OCI-LY7 (cell line): Measurements from ENCODE around the gene TELO2. TPM values are rescaled to one million over a fixed set of nuclear protein-coding genes. Genes with fewer than 3 reads are reported as not detected.

Source experiments
- BruUV-seq: library from RNA; stranded (reverse); fragments of 400-500 nt; replicated peaks from 2 replicates; lab custom pipeline; 2021; lab: Mats Ljungman, UMichigan
- CTCF ChIA-PET: fragments of 300-600 bp; sonication (Branson Sonifier 250); formaldehyde crosslinking; loops from one replicate; lab custom pipeline; 2022; ENCODE audit warnings: antibody characterized with exemption; ENCODE audit not compliant: unreplicated experiment; lab: Charles Lee
- POLR2A ChIA-PET: fragments of 300-600 bp; sonication (Branson Sonifier 250); formaldehyde crosslinking; loops from one replicate; lab custom pipeline; 2022; ENCODE audit warnings: antibody characterized with exemption; lab: Charles Lee
- DNase-seq: peaks from one replicate; pipeline ENCODE4 v3.0.0-alpha.2; 2015; ENCODE audit warnings: low spot score
- H2AFZ ChIP-seq: fragments of 200-600 bp; sonication (generic), shearing (Covaris generic); 2 replicates; pipeline ENCODE4 v1.6.1; 2014; ENCODE audit warnings: mild to moderate bottlenecking, antibody characterized with exemption, low read length, moderate library complexity
- H3K27ac ChIP-seq: fragments of 200-600 bp; sonication (generic); 2 replicates; pipeline ENCODE4 v1.5.1; 2014; ENCODE audit warnings: mixed run types, low read depth, mild to moderate bottlenecking, moderate library complexity, low read length, inconsistent platforms; ENCODE audit not compliant: poor library complexity, severe bottlenecking
- H3K36me3 ChIP-seq: fragments of 200-600 bp; sonication (generic); 2 replicates; pipeline ENCODE4 v1.6.1; 2014; ENCODE audit warnings: mild to moderate bottlenecking, antibody characterized with exemption, low read length, moderate library complexity, mixed read lengths; ENCODE audit not compliant: insufficient read depth
- H3K4me1 ChIP-seq: fragments of 200-600 bp; sonication (generic); 2 replicates; pipeline ENCODE4 v1.5.1; 2014; ENCODE audit warnings: mild to moderate bottlenecking, low read length; ENCODE audit not compliant: insufficient read depth, poor library complexity, severe bottlenecking
- H3K4me2 ChIP-seq: fragments of 200-600 bp; sonication (generic); 2 replicates; pipeline ENCODE4 v1.6.1; 2014; ENCODE audit warnings: mild to moderate bottlenecking, low read length
- H3K4me3 ChIP-seq: fragments of 200-600 bp; sonication (generic); 2 replicates; pipeline ENCODE4 v1.5.1; 2014; ENCODE audit warnings: mild to moderate bottlenecking, low read depth, low read length; ENCODE audit not compliant: poor library complexity, severe bottlenecking
- H3K79me2 ChIP-seq: fragments of 200-600 bp; sonication (generic); 2 replicates; pipeline ENCODE4 v1.6.1; 2016; ENCODE audit warnings: low read depth, mild to moderate bottlenecking, low read length, moderate library complexity, mixed read lengths; ENCODE audit not compliant: insufficient read depth
- H3K9me2 ChIP-seq: fragments of 200-600 bp; sonication (generic); 2 replicates; pipeline ENCODE4 v1.6.1; 2016; ENCODE audit warnings: mild to moderate bottlenecking, low read length, mixed read lengths; ENCODE audit not compliant: insufficient read depth
- H3K9me3 ChIP-seq: fragments of 200-600 bp; sonication (generic); 2 replicates; pipeline ENCODE4 v1.6.1; 2014; ENCODE audit warnings: mild to moderate bottlenecking, mixed run types, low read length, mixed read lengths
- H4K20me1 ChIP-seq: fragments of 200-600 bp; sonication (generic); 2 replicates; pipeline ENCODE4 v1.6.1; 2014; ENCODE audit warnings: mild to moderate bottlenecking, antibody characterized with exemption, low read length, moderate library complexity, mixed read lengths; ENCODE audit not compliant: insufficient read depth
- CTCF ChIP-seq: fragments of 200-600 bp; sonication (generic); conservative IDR thresholded peaks from 2 replicates; pipeline ENCODE4 v1.5.1; 2014; ENCODE audit warnings: mild to moderate bottlenecking, antibody characterized with exemption, low read length, moderate library complexity, mixed read lengths
- EZH2phosphoT487 ChIP-seq: fragments of 200-600 bp; sonication (generic); IDR thresholded peaks from 2 replicates; pipeline ENCODE4 v1.6.1; 2018; ENCODE audit warnings: low read depth, borderline replicate concordance, mild to moderate bottlenecking, mixed run types, antibody characterized with exemption, low read length, moderate library complexity, mixed read lengths
- intact Hi-C: fragments of 100-400 bp; cut with micrococcal nuclease; formaldehyde crosslinking; loops from one replicate; pipeline ENCODE4 v1.10.0; 2022; ENCODE audit not compliant: unreplicated experiment
- total RNA-seq, 2 experiments: library from RNA; depleted of rRNA in 1 of 2; stranded (reverse); fragments of >200 nt in 1 of 2; shearing (Covaris generic) in 1 of 2; gene quantifications; 2 replicates each; pipeline ENCODE4 v1.2.3, GENCODE V29; 2014 to 2022

The TELO2 gene
- total RNA-seq, 2 experiments from 2014 or later, result 58.2 to 70.1 TPM

GRCh38 chr16:1527836-1528811 lies 35.0 kb downstream of the TELO2 start:
- Histone ChIP-seq H3K79me2 (no peaks in the 10 kb centered on the region), H3K9me2 (no peaks in the 10 kb centered on the region), H4K20me1 (no peaks in the 10 kb centered on the region), H3K4me2 (no peak overlapping the region), H3K4me1 (no peaks in the 10 kb centered on the region), H3K36me3 (no peaks in the 10 kb centered on the region), H2AFZ (no peak overlapping the region), H3K27ac (no peak overlapping the region), H3K4me3 (no peak overlapping the region), H3K9me3 (no peaks in the 10 kb centered on the region)
- intact Hi-C loops, result no loop called here
- TF ChIP-seq CTCF (no peak), EZH2phosphoT487 (no peak)
- BruUV-seq, result no TSS peak
- ChIA-PET POLR2A (no interaction called here), CTCF (no interaction called here)
- no peak for DNase-seq

GRCh38 chr16:1528921-1529537 lies 35.9 kb downstream of the TELO2 start:
- H4K20me1 ChIP-seq, result no peaks in the 10 kb centered on the region
- no peak overlapping the region for H3K4me2 ChIP-seq
- intact Hi-C loops, result no loop called here
- H3K79me2 ChIP-seq, result no peaks in the 10 kb centered on the region
- H3K36me3 ChIP-seq, result no peaks in the 10 kb centered on the region
- ChIA-PET POLR2A (no interaction called here), CTCF (no interaction called here)
- H3K27ac ChIP-seq, result no peak overlapping the region
- H3K9me3 ChIP-seq, result no peaks in the 10 kb centered on the region
- no peak overlapping the region for H3K4me3 ChIP-seq
- no peaks in the 10 kb centered on the region for H3K9me2 ChIP-seq
- BruUV-seq, result no TSS peak
- TF ChIP-seq EZH2phosphoT487 (no peak), CTCF (no peak)
- no peak for DNase-seq
- H3K4me1 ChIP-seq, result no peaks in the 10 kb centered on the region
- no peak overlapping the region for H2AFZ ChIP-seq
